Adrenal gland (tissue), 12 donors: ENCODE data around the gene TBL3. TPM values are rescaled to one million over a fixed set of nuclear protein-coding genes. Genes with fewer than 3 reads are reported as not detected.

ENCODE experiments used
- DNase-seq, 7 donors: peaks; one replicate each; pipeline ENCODE4 v3.0.0-alpha.2; 2019 to 2020
- H3K27ac ChIP-seq, 5 donors: fragments of 200-600 bp; sonication (generic) in 4 of 5; 1 replicate in 3 of 5; 2 replicates in 2 of 5; pipeline versions ENCODE4 v1.5.1 to v1.8.0; 2016 to 2020; ENCODE audit warnings: mild to moderate bottlenecking in 1 of 5
- H3K27me3 ChIP-seq: fragments of 200-600 bp; 2 replicates; pipeline ENCODE4 v1.8.0; 2021
- H3K36me3 ChIP-seq, 2 donors: fragments of 200-600 bp; replicated peaks in 1 of 2; 1 replicate in 1 of 2; 2 replicates in 1 of 2; pipeline versions ENCODE4 v1.5.1 to v1.8.0; 2018 to 2022
- H3K4me1 ChIP-seq, 2 donors: fragments of 200-600 bp; replicated peaks in 1 of 2; 1 replicate in 1 of 2; 2 replicates in 1 of 2; pipeline versions ENCODE4 v1.5.1 to v1.8.0; 2018 to 2021
- H3K4me3 ChIP-seq, 4 donors: fragments of 200-600 bp; sonication (generic) in 3 of 4; one replicate each; pipeline ENCODE4 v1.5.1; 2016 to 2018
- H3K9me3 ChIP-seq, 3 donors: fragments of 200-600 bp; sonication (generic) in 1 of 3; replicated peaks in 1 of 3; 1 replicate in 2 of 3; 2 replicates in 1 of 3; pipeline versions ENCODE4 v1.5.1 to v1.8.0; 2016 to 2021
- CTCF ChIP-seq, 6 experiments: fragments of 450-650 bp in 4 of 6; fragments of 200-600 bp in 2 of 6; sonication (generic) in 1 of 6; IDR thresholded peaks; 1 replicate in 5 of 6; 2 replicates in 1 of 6; pipeline versions ENCODE4 v1.5.1 to v1.8.0; 2016 to 2021; ENCODE audit warnings: antibody characterized with exemption in 6 of 6, mild to moderate bottlenecking in 2 of 6, moderate library complexity in 1 of 6
- POLR2A ChIP-seq, 2 donors: fragments of 450-650 bp; IDR thresholded peaks; one replicate each; pipeline ENCODE4 v1.6.1; 2017; ENCODE audit warnings: antibody characterized with exemption in 2 of 2, mild to moderate bottlenecking in 2 of 2, moderate library complexity in 1 of 2
- WGBS, 4 donors: extraction: QIAGEN DNeasy Blood & Tissue Kit in 2 of 4; methylation state at CpG; one replicate each; pipeline versions ENCODE4 v1.1.5 to v1.1.7; 2013 to 2017; 5-methylcytosine and 5-hydroxymethylcytosine counted together
- intact Hi-C, 2 donors: fragments of 100-400 bp; cut with DNase I; formaldehyde crosslinking; loops; one replicate each; pipeline versions ENCODE4 v1.14.1 to v1.15.0; 2022 to 2023
- polyA plus RNA-seq, 3 donors: library from polyadenylated mRNA; stranded (reverse); fragments of 200-250 nt in 2 of 3; fragments of 350-450 nt in 1 of 3; fragmentation: Illumina TruSeq in 1 of 3; extraction: RNeasy Lipid Tissue Mini Kit (QIAGEN cat#74804) in 1 of 3; gene quantifications; one replicate each; pipeline ENCODE4 v1.2.3, GENCODE V29; 2013 to 2014
- total RNA-seq, 9 donors: library from RNA; depleted of rRNA in 4 of 9; stranded (reverse); fragments of >200 nt in 4 of 9; fragments of 120-200 nt in 1 of 9; fragmentation: NEBNext Ultra II Directional in 1 of 9; extraction: Animal tissue kit (Norgen Biotek cat#: 25700) in 1 of 9; gene quantifications; one replicate each; pipeline versions ENCODE4 v1.1.0 to v1.2.4, GENCODE V29; 2013 to 2023
- donor health status: healthy with polysubstance abuse.
- donor health status: Bipolar disorder and iron deficiency.
- donor health status: DM: yes; HTN: yes; CAD: no.
- donor health status: DM: no; HTN: no; CAD: no.
- donor health status: DM: no; HTN: no; CAD: no.
- donor health status: DM: yes; HTN: yes; CAD: no.

TBL3 gene
- total and polyA plus RNA-seq, 12 donors, result 10.8 to 137 (median 36.2) TPM

- TF ChIP-seq CTCF (IDR thresholded peaks at IDR 0.05) (no peak), POLR2A (IDR thresholded peaks at IDR 0.05) (no peak)
- Histone ChIP-seq H3K27ac (peak overlapping the region in 1 of 5 donors; percentile 79), H3K36me3 (peaks cover 0 to 35% of the 10 kb centered on the region in 2 donors), H3K9me3 (no peaks in the 10 kb centered on the region), H3K4me1 (peaks cover 7 to 21% of the 10 kb centered on the region in 2 donors), H3K4me3 (peak overlapping the region; percentile 74 to 100 (median 93)), H3K27me3 (no peaks in the 10 kb centered on the region)
- 2 to 17% (median 3%) methylated on average over 5 to 22 of the region's 22 CpGs for WGBS, 4 donors
- intact Hi-C loops, result no loop called here
- DNase-seq, result peak in 1 of 7 donors; percentile 27
Observed at GRCh38 chr16:1972490-1972877, 631 bp downstream of the TBL3 start.

- no peak overlapping the region for H3K4me3 ChIP-seq
Observed at GRCh38 chr16:1973461-1974156, 1.8 kb downstream of the TBL3 start.

GRCh38 chr16:1974157-1975070 is 2.6 kb downstream of the TBL3 start:
- H3K27me3 ChIP-seq, result peaks cover 8% of the 10 kb centered on the region
- no peak overlapping the region for H3K27ac ChIP-seq
- no peaks in the 10 kb centered on the region for H3K9me3 ChIP-seq
- TF ChIP-seq POLR2A (IDR thresholded peaks at IDR 0.05) (no peak), CTCF (IDR thresholded peaks at IDR 0.05) (no peak)
- peaks cover 7 to 21% of the 10 kb centered on the region in 2 donors for H3K4me1 ChIP-seq
- 89 to 94% (median 93%) methylated on average over 24 to 42 of the region's 42 CpGs for WGBS, 4 donors
- DNase-seq, result no peak
- intact Hi-C loops, result no loop called here
- peaks cover 0 to 47% of the 10 kb centered on the region in 2 donors for H3K36me3 ChIP-seq
- H3K4me3 ChIP-seq, result no peak overlapping the region

More at GRCh38 chr16:1973461-1974156, 1.8 kb downstream of the TBL3 start:
- no peak for TF ChIP-seq CTCF (IDR thresholded peaks at IDR 0.05)
- TF ChIP-seq POLR2A (IDR thresholded peaks at IDR 0.05), result no peak
- intact Hi-C loops, result no loop called here
- DNase-seq, result no peak
- 84 to 94% (median 89%) methylated on average over 12 to 16 of the region's 16 CpGs for WGBS, 4 donors
- Histone ChIP-seq H3K36me3 (peaks cover 0 to 46% of the 10 kb centered on the region in 2 donors), H3K9me3 (no peaks in the 10 kb centered on the region), H3K27ac (no peak overlapping the region), H3K4me1 (peaks cover 7 to 21% of the 10 kb centered on the region in 2 donors), H3K27me3 (no peaks in the 10 kb centered on the region)
